Breast epithelium (tissue), 4 donors: ENCODE results near the gene DCUN1D3. TPM values are rescaled to one million over a fixed set of nuclear protein-coding genes. Genes with fewer than 3 reads are reported as not detected.

Source experiments
- DNase-seq, 2 donors: peaks; one replicate each; pipeline ENCODE4 v3.0.0-alpha.2; 2019; ENCODE audit warnings: low spot score in 2 of 2
- H3K27ac ChIP-seq, 2 donors: fragments of 200-600 bp; sonication (generic) in 1 of 2; one replicate each; pipeline ENCODE4 v1.5.1; 2016 to 2019; ENCODE audit warnings: mild to moderate bottlenecking in 1 of 2
- H3K27me3 ChIP-seq, 2 donors: fragments of 200-600 bp; sonication (generic) in 1 of 2; one replicate each; pipeline versions ENCODE4 v1.5.1 to v1.6.0; 2017 to 2019; ENCODE audit warnings: control low read depth in 1 of 2, mild to moderate bottlenecking in 1 of 2
- H3K36me3 ChIP-seq: fragments of 200-600 bp; one replicate; pipeline ENCODE4 v1.5.1; 2019
- H3K4me1 ChIP-seq, 2 donors: fragments of 200-600 bp; sonication (generic); one replicate each; pipeline ENCODE4 v1.5.1; 2016 to 2019; ENCODE audit warnings: control low read depth in 1 of 2
- H3K4me3 ChIP-seq, 3 donors: fragments of 200-600 bp; sonication (generic); 1 replicate in 2 of 3; 2 replicates in 1 of 3; pipeline ENCODE4 v1.5.1; 2016 to 2019; ENCODE audit warnings: mild to moderate bottlenecking in 3 of 3, moderate library complexity in 2 of 3
- H3K9me3 ChIP-seq, 2 donors: fragments of 200-600 bp; sonication (generic) in 1 of 2; one replicate each; pipeline ENCODE4 v1.5.1; 2016 to 2019; ENCODE audit warnings: control low read depth in 1 of 2
- POLR2A ChIP-seq: fragments of 450-650 bp; IDR thresholded peaks from one replicate; pipeline ENCODE4 v1.6.1; 2016; ENCODE audit warnings: antibody characterized with exemption, mild to moderate bottlenecking, moderate library complexity
- POLR2AphosphoS5 ChIP-seq, 3 donors: sonication (generic); formaldehyde crosslinking; IDR thresholded peaks; one replicate each; pipeline ENCODE4 v1.6.1; 2017; ENCODE audit warnings: antibody characterized with exemption in 3 of 3
- intact Hi-C: fragments of 100-400 bp; cut with DNase I; formaldehyde crosslinking; loops from one replicate; pipeline ENCODE4 v1.15.1; 2023; ENCODE audit warnings: low total_unique reads
- total RNA-seq, 3 donors: library from RNA; depleted of rRNA; stranded (reverse); fragments of >200 nt; gene quantifications; one replicate each; pipeline ENCODE4 v1.1.0, GENCODE V29; 2016
- TF ChIP-seq, protein P1 (sequence below), 3 donors: fragments of 450-650 bp; IDR thresholded peaks; one replicate each; pipeline ENCODE4 v1.5.1; 2016 to 2017; ENCODE audit warnings: antibody characterized with exemption in 3 of 3, mild to moderate bottlenecking in 3 of 3, moderate library complexity in 3 of 3

DCUN1D3 gene
- total RNA-seq, 3 donors from 2014 or later = 22.7 to 43.8 (median 26.2) TPM

DNA sequence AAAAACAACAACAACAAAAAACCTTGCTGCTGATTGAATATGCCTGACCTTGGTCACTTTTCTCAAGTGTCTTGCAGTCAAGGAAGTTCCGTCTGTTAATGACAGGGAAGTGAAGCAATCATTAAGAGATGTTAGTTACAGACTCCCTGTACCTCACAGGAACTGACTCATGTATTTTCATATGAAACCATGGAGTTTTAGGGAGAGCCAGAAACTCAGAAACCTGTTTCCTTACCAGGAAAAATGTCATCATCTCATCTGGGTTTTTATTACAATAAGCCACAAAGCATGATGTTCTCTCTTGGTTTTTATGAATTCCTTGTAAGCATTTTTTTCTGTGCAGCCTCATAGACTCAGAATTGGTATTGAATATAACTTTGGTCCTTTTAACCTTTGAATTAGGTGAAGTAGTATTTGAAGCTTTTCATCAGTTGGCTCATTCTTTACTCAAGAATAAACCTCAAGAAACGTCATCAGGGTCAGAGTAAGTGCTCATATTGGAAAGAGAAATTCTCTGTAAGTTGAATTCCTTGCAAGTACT is 10.7 kb upstream of the DCUN1D3 start:
- Histone ChIP-seq H3K9me3 (no peaks in the 10 kb centered on the region), H3K36me3 (no peaks in the 10 kb centered on the region), H3K4me1 (peaks cover 2 to 5% of the 10 kb centered on the region in 2 donors), H3K4me3 (no peak overlapping the region), H3K27ac (peak overlapping the region; percentile 60 to 75), H3K27me3 (no peaks in the 10 kb centered on the region)
- TF ChIP-seq POLR2AphosphoS5 (IDR thresholded peaks at IDR 0.05) = peak in 2 of 3 donors; percentile 17 to 46
- TF ChIP-seq, protein P1, sequence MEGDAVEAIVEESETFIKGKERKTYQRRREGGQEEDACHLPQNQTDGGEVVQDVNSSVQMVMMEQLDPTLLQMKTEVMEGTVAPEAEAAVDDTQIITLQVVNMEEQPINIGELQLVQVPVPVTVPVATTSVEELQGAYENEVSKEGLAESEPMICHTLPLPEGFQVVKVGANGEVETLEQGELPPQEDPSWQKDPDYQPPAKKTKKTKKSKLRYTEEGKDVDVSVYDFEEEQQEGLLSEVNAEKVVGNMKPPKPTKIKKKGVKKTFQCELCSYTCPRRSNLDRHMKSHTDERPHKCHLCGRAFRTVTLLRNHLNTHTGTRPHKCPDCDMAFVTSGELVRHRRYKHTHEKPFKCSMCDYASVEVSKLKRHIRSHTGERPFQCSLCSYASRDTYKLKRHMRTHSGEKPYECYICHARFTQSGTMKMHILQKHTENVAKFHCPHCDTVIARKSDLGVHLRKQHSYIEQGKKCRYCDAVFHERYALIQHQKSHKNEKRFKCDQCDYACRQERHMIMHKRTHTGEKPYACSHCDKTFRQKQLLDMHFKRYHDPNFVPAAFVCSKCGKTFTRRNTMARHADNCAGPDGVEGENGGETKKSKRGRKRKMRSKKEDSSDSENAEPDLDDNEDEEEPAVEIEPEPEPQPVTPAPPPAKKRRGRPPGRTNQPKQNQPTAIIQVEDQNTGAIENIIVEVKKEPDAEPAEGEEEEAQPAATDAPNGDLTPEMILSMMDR (IDR thresholded peaks at IDR 0.05) = no peak
- no peak for DNase-seq
- intact Hi-C loops = no loop called here

DNA sequence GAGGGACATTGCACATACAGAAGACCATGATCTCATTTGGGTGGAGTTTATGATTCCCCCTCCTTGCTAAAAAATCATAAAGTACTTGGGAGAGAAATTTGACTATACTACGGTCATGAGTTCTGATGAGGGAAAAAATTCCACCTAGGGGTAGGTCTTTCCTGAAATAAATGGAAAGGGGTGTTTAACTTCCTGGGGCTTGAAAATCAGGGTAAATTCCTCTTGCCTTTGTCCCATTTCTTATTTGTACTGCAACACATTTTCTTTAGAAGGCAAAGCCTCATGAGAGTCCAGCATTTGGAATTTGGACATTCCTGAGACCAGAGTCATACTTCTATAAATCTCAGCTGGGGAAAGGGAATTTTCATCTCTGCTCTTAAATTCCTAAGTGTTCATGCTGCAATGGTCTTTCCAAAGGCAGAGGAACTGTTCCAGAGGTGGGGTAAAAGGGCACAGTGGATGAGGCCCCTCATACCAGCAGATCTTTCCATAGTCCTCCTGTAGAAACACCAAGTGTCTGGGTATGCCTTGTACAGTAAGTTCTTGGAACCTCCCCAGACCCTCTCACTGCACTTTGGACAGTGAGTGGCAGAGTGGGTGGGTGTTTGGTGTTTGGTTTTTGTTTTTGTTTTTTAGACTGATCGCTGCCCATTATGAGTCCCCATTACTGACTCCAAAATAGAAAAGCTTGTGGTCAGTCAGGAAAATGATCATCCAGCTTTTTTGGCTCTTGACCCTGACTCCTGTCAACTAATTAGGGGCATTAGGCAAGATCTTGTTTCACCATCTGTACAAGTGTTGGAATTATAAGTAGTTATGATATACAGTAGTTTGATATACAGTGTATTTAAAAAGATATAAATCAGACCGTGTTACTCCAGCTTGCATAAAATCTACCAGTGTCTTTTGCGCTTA is 6.4 kb upstream of the DCUN1D3 start:
- H3K4me3 ChIP-seq = no peak overlapping the region
- intact Hi-C loops = no loop called here
- peaks cover 5 to 27% of the 10 kb centered on the region in 2 donors for H3K4me1 ChIP-seq
- peak overlapping the region; percentile 84 to 99 for H3K27ac ChIP-seq
- TF ChIP-seq POLR2A = no peak
- no peak for TF ChIP-seq POLR2AphosphoS5 (IDR thresholded peaks at IDR 0.05)
- TF ChIP-seq, protein P1 (IDR thresholded peaks at IDR 0.05) = no peak
- H3K36me3 ChIP-seq = no peaks in the 10 kb centered on the region
- DNase-seq = no peak
- no peaks in the 10 kb centered on the region for H3K27me3 ChIP-seq
- H3K9me3 ChIP-seq = no peaks in the 10 kb centered on the region

DNA sequence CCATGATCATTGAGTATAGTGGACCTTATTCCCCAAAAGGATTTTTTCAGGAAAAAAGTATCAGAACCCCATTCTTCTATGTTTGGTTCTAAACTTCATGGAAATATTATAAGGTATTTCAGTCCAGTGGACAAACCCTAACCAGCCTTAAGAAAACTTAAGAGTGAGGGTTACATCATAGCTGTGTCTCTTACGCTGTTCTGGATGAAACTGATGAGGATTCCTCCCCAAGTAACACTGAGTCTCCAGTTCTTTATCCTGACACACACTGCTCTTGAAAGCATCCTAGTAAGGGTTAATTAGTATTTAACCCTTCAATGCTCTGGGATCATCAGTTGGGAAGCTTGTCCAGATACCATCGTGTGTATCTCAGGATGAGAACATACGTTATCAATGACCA is 5.4 kb upstream of the DCUN1D3 start:
- Histone ChIP-seq H3K36me3 (no peaks in the 10 kb centered on the region), H3K27me3 (no peaks in the 10 kb centered on the region), H3K9me3 (no peaks in the 10 kb centered on the region), H3K27ac (peak overlapping the region; percentile 84 to 99), H3K4me1 (peaks cover 5 to 27% of the 10 kb centered on the region in 2 donors), H3K4me3 (no peak overlapping the region)
- TF ChIP-seq POLR2AphosphoS5 (IDR thresholded peaks at IDR 0.05) (no peak), POLR2A (no peak)
- TF ChIP-seq, protein P1 (IDR thresholded peaks at IDR 0.05) = no peak
- DNase-seq = no peak
- intact Hi-C loops = no loop called here

DNA sequence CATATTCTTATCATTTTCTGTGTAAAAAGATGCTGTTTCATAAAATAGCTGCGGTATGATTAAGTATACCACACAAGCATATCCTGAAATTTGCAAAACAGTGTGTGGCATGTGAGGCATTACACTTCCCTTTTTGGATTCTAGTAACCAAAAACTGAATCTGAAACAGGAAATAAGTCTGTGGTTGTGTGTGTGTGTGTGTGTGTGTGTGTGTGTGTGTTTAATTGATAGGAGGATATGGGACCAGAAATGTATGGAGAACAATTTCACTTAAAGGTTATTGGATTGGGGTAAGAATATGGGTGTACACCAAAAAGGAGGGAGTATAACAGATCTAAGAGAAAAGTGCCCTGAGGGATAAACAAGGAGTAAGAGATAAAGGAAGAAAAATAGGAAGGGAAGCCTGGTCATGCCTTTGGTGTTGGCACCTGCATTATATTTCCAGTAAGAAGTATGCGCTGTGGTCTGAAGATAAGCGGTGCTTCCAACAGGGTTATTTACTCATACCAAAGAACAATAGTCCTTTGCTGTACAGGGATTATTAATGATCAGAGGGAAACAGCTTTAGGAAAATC is 4.4 kb upstream of the DCUN1D3 start:
- DNase-seq = no peak
- TF ChIP-seq, protein P1 (IDR thresholded peaks at IDR 0.05) = no peak
- TF ChIP-seq POLR2A (no peak), POLR2AphosphoS5 (IDR thresholded peaks at IDR 0.05) (peak in 1 of 3 donors; percentile 13)
- no peaks in the 10 kb centered on the region for H3K36me3 ChIP-seq
- peaks cover 5 to 27% of the 10 kb centered on the region in 2 donors for H3K4me1 ChIP-seq
- H3K4me3 ChIP-seq = no peak overlapping the region
- no peaks in the 10 kb centered on the region for H3K27me3 ChIP-seq
- intact Hi-C loops = no loop called here
- H3K27ac ChIP-seq = peak overlapping the region; percentile 84 to 99
- H3K9me3 ChIP-seq = no peaks in the 10 kb centered on the region
